GM23338 (cell line): ENCODE results near the gene CYP11A1. TPM values are rescaled to one million over a fixed set of nuclear protein-coding genes. Genes with fewer than 3 reads are reported as not detected.
A peak's percentile ranks its signal among the peaks of the same experiment; 100 is the strongest.

ENCODE experiments used
- ATAC-seq: fragments of 200-7000 bp; cut with Tn5 transposase; 3 replicates; pipeline ENCODE4 v1.9.1; 2020
- DNase-seq: peaks from one replicate; pipeline ENCODE4 v3.0.0-alpha.2; 2015; ENCODE audit warnings: low spot score
- H2AFZ ChIP-seq: fragments of 200-600 bp; sonication (generic); 2 replicates; pipeline ENCODE4 v1.8.0; 2016; ENCODE audit warnings: antibody characterized with exemption, mild to moderate bottlenecking, moderate library complexity
- H3F3A ChIP-seq: fragments of 200-600 bp; sonication (generic); replicated peaks from 2 replicates; pipeline ENCODE4 v1.8.0; 2017; ENCODE audit warnings: antibody characterized with exemption, mixed run types, low read depth
- H3K27ac ChIP-seq: fragments of 200-600 bp; sonication (generic); 2 replicates; pipeline ENCODE4 v1.6.1; 2016; ENCODE audit warnings: low read depth
- H3K27me3 ChIP-seq: fragments of 200-600 bp; sonication (generic); 2 replicates; pipeline ENCODE4 v1.8.0; 2016; ENCODE audit warnings: mild to moderate bottlenecking, mixed run types, moderate library complexity; ENCODE audit not compliant: insufficient read depth
- H3K36me3 ChIP-seq: fragments of 200-600 bp; sonication (generic); 2 replicates; pipeline ENCODE4 v1.8.0; 2016; ENCODE audit warnings: mild to moderate bottlenecking; ENCODE audit not compliant: insufficient read depth
- H3K4me1 ChIP-seq: fragments of 200-600 bp; sonication (generic); 2 replicates; pipeline ENCODE4 v1.8.0; 2016; ENCODE audit warnings: mild to moderate bottlenecking, moderate library complexity; ENCODE audit not compliant: insufficient read depth
- H3K4me2 ChIP-seq: fragments of 200-600 bp; sonication (generic); 2 replicates; pipeline ENCODE4 v1.7.1; 2017; ENCODE audit warnings: mixed run types
- H3K4me3 ChIP-seq: fragments of 200-600 bp; sonication (generic); 2 replicates; pipeline ENCODE4 v1.6.1; 2016; ENCODE audit warnings: mixed run types
- H3K79me2 ChIP-seq: fragments of 200-600 bp; sonication (generic); replicated peaks from 2 replicates; pipeline ENCODE4 v1.8.0; 2017; ENCODE audit warnings: mild to moderate bottlenecking; ENCODE audit not compliant: insufficient read depth
- H3K9me2 ChIP-seq: fragments of 200-600 bp; sonication (generic); 2 replicates; pipeline ENCODE4 v1.8.0; 2017; ENCODE audit not compliant: insufficient read depth
- H4K20me1 ChIP-seq: fragments of 200-600 bp; sonication (generic); replicated peaks from 2 replicates; pipeline ENCODE4 v1.8.0; 2017; ENCODE audit warnings: mild to moderate bottlenecking; ENCODE audit not compliant: insufficient read depth
- H3K27ac Mint-ChIP-seq: 2 replicates; pipeline ENCODE4 v1.8.0; 2020; ENCODE audit warnings: inconsistent platforms, mild to moderate bottlenecking, moderate library complexity, mixed read lengths
- H3K27me3 Mint-ChIP-seq: 3 replicates; pipeline ENCODE4 v1.8.0; 2022; ENCODE audit warnings: low read depth, mild to moderate bottlenecking, moderate library complexity, mixed read lengths, inconsistent platforms; ENCODE audit not compliant: insufficient read depth, poor library complexity
- H3K36me3 Mint-ChIP-seq: 3 replicates; pipeline ENCODE4 v1.8.0; 2021; ENCODE audit warnings: low read depth, mild to moderate bottlenecking, inconsistent platforms, moderate library complexity, mixed read lengths
- H3K4me1 Mint-ChIP-seq: 3 replicates; pipeline ENCODE4 v1.8.0; 2020; ENCODE audit warnings: mild to moderate bottlenecking, inconsistent platforms, mixed read lengths
- H3K4me3 Mint-ChIP-seq: 3 replicates; pipeline ENCODE4 v1.8.0; 2021; ENCODE audit warnings: moderate library complexity, mild to moderate bottlenecking, inconsistent platforms, mixed read lengths
- H3K9me3 Mint-ChIP-seq: 3 replicates; pipeline ENCODE4 v1.8.0; 2020; ENCODE audit warnings: moderate library complexity, mild to moderate bottlenecking, inconsistent platforms, mixed read lengths
- CTCF ChIP-seq, 2 experiments: fragments of 200-600 bp in 1 of 2; sonication (generic) in 1 of 2; conservative IDR thresholded peaks; 2 replicates each; pipeline versions ENCODE4 v1.5.1 to v1.6.1; 2016 to 2017; ENCODE audit warnings: antibody characterized with exemption in 2 of 2, low read depth in 2 of 2, mild to moderate bottlenecking in 2 of 2, moderate library complexity in 1 of 2
- ZNF462 ChIP-seq: fragments of 250-450 bp; sonication (Bioruptor Pico); IDR thresholded peaks from 2 replicates; pipeline ENCODE4 v1.5.0; 2020; ENCODE audit warnings: mild to moderate bottlenecking, moderate library complexity
- polyA plus RNA-seq: library from polyadenylated mRNA; unstranded; fragments of >200 nt; fragmentation: Nextera tagmentation; extraction: Ambion mirVana; gene quantifications from 2 replicates; pipeline ENCODE4 v1.2.1, GENCODE V29; 2016
- total RNA-seq: library from RNA; depleted of rRNA; stranded (reverse); fragments of >200 nt; shearing (Covaris generic); gene quantifications from 2 replicates; pipeline ENCODE4 v1.2.3, GENCODE V29; 2014

Gene CYP11A1
- total and polyA plus RNA-seq, 2 experiments from 2014 or later: 1.2 to 1.7 TPM

- Histone ChIP-seq H3K4me3 (no peak overlapping the region), H3F3A (no peaks in the 10 kb centered on the region), H3K79me2 (no peaks in the 10 kb centered on the region), H3K36me3 (no peaks in the 10 kb centered on the region), H2AFZ (no peak overlapping the region), H4K20me1 (no peaks in the 10 kb centered on the region), H3K4me1 (no peaks in the 10 kb centered on the region; the same call in 1 of the 2 replicates), H3K27me3 (no peaks in the 10 kb centered on the region), H3K9me2 (no peaks in the 10 kb centered on the region), H3K4me2 (no peak overlapping the region), H3K27ac (no peak overlapping the region)
- Mint-ChIP-seq H3K4me1 (peaks cover 22% of the 10 kb centered on the region), H3K4me3 (no peak overlapping the region), H3K27ac (no peak overlapping the region), H3K9me3 (no peaks in the 10 kb centered on the region), H3K27me3 (peaks cover 6% of the 10 kb centered on the region), H3K36me3 (no peaks in the 10 kb centered on the region)
- ATAC-seq (peak; percentile 93), DNase-seq (peak; percentile 95)
- TF ChIP-seq ZNF462 (CRISPR knock-in tag): no peak
- TF ChIP-seq CTCF (conservative IDR thresholded peaks at IDR 0.05; ENCODE audit: low read depth in 2 of 2): peak; percentile 96 to 98
Measured at GRCh38 chr15:74382004-74382816, 14.8 kb upstream of the CYP11A1 start.
